HEK293T (cell line): ENCODE data around the gene ADCY3.

ENCODE experiments used
- CTCF ChIA-PET: fragments of 350-600 bp; formaldehyde crosslinking; extraction: SDS; loops from one replicate; lab custom pipeline; 2021; ENCODE audit warnings: antibody characterized with exemption, inconsistent platforms; lab: Yijun Ruan, JAX
- POLR2A ChIA-PET: fragments of 350-600 bp; formaldehyde crosslinking; extraction: SDS; loops from one replicate; lab custom pipeline; 2020; ENCODE audit warnings: antibody characterized with exemption, inconsistent platforms; lab: Yijun Ruan, JAX
- DNase-seq: peaks from one replicate; pipeline ENCODE4 v3.0.0; 2012; ENCODE audit warnings: mixed read lengths; ENCODE audit errors: extremely low spot score
- ARNT ChIP-seq: fragments of 450-650 bp; IDR thresholded peaks from 2 replicates; pipeline ENCODE4 v1.6.1; 2017; ENCODE audit warnings: mild to moderate bottlenecking
- BHLHE40 ChIP-seq: fragments of 450-650 bp; IDR thresholded peaks from 2 replicates; pipeline ENCODE4 v1.6.1; 2016; ENCODE audit warnings: mild to moderate bottlenecking, moderate library complexity, borderline replicate concordance
- CTBP1 ChIP-seq: fragments of 450-650 bp; IDR thresholded peaks from 2 replicates; pipeline ENCODE4 v1.6.1; 2016; ENCODE audit warnings: borderline replicate concordance
- ELF4 ChIP-seq: fragments of 450-650 bp; IDR thresholded peaks from 2 replicates; pipeline ENCODE4 v1.6.1; 2017; ENCODE audit warnings: antibody characterized with exemption
- FOXA1 ChIP-seq: fragments of 450-650 bp; IDR thresholded peaks from 2 replicates; pipeline ENCODE4 v1.6.1; 2016; ENCODE audit warnings: mild to moderate bottlenecking
- FOXK2 ChIP-seq: fragments of 450-650 bp; IDR thresholded peaks from 2 replicates; pipeline ENCODE4 v1.6.1; 2016; ENCODE audit warnings: mild to moderate bottlenecking
- FOXM1 ChIP-seq: fragments of 450-650 bp; IDR thresholded peaks from 2 replicates; pipeline ENCODE4 v1.6.1; 2017; ENCODE audit warnings: mild to moderate bottlenecking, borderline replicate concordance
- HDGF ChIP-seq: fragments of 450-650 bp; IDR thresholded peaks from 2 replicates; pipeline ENCODE4 v1.6.1; 2017; ENCODE audit warnings: antibody characterized with exemption, borderline replicate concordance
- L3MBTL2 ChIP-seq: fragments of 450-650 bp; conservative IDR thresholded peaks from 2 replicates; pipeline ENCODE4 v1.6.1; 2016; ENCODE audit warnings: mild to moderate bottlenecking
- LEF1 ChIP-seq: fragments of 450-650 bp; IDR thresholded peaks from 2 replicates; pipeline ENCODE4 v1.6.1; 2017; ENCODE audit warnings: mild to moderate bottlenecking, borderline replicate concordance
- NFRKB ChIP-seq: fragments of 450-650 bp; IDR thresholded peaks from 2 replicates; pipeline ENCODE4 v1.6.1; 2016; ENCODE audit warnings: mild to moderate bottlenecking, moderate library complexity
- PKNOX1 ChIP-seq: fragments of 450-650 bp; IDR thresholded peaks from 2 replicates; pipeline ENCODE4 v1.6.1; 2016
- SP1 ChIP-seq: fragments of 450-650 bp; IDR thresholded peaks from 2 replicates; pipeline ENCODE4 v1.6.1; 2017
- SUZ12 ChIP-seq: fragments of 450-650 bp; IDR thresholded peaks from 2 replicates; pipeline ENCODE4 v1.6.1; 2016; ENCODE audit warnings: mild to moderate bottlenecking
- TARDBP ChIP-seq: fragments of 450-650 bp; IDR thresholded peaks from 2 replicates; pipeline ENCODE4 v1.6.1; 2016
- ZNF384 ChIP-seq: fragments of 450-650 bp; IDR thresholded peaks from 2 replicates; pipeline ENCODE4 v1.6.1; 2016

ADCY3 gene

GRCh38 chr2:24853046-24853445 lies 67.0 kb downstream of the ADCY3 start:
- POLR2A ChIA-PET: no interaction called here
- no peak for DNase-seq
- TF ChIP-seq BHLHE40: no peak
- TF ChIP-seq LEF1: no peak
- TF ChIP-seq L3MBTL2: no peak
- TF ChIP-seq FOXM1: no peak
- TF ChIP-seq TARDBP: no peak
- TF ChIP-seq CTBP1: no peak
- TF ChIP-seq HDGF: no peak
- TF ChIP-seq ELF4: no peak
- TF ChIP-seq SUZ12: no peak
- no peak for TF ChIP-seq SP1
- TF ChIP-seq ZNF384: no peak
- CTCF ChIA-PET: no interaction called here

DNA sequence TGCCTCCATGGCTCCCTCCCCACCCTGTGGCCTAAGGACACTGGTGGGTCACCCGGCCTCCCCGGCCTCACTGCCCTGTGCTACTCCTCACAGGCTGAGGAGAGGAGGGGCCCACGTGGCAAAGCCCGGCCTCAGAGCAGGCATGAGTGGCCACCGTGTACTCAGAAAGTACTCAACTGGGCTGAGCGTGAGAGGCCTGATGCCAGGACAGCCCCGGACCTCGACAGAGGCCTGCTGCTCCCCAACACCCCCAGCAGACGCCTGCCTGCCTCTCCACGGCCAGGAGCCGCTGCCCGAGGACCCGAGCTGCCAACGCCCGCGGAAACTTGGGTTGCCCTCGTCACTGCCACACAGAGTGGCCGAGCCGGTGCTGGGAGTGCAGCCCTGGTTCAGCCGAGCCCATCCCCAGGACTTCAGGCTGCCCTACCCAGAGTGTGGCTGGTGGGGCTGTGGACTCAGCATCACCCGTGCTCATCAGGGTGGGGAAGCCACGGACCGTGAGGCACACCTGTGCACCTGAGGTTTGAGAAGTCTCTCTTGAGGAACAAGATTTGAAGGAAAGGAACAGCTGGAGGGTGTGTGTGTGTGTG lies 67.5 kb downstream of the ADCY3 start:
- CTCF ChIA-PET: no interaction called here
- no peak for DNase-seq

GRCh38 chr2:24852026-24852425 lies 68.0 kb downstream of the ADCY3 start:
- ChIA-PET CTCF (no interaction called here), POLR2A (no interaction called here)
- no peak for DNase-seq
- no peak for TF ChIP-seq HDGF
- TF ChIP-seq SUZ12: no peak
- no peak for TF ChIP-seq L3MBTL2
- no peak for TF ChIP-seq PKNOX1
- no peak for TF ChIP-seq TARDBP
- TF ChIP-seq ELF4: no peak
- no peak for TF ChIP-seq CTBP1
- no peak for TF ChIP-seq LEF1
- TF ChIP-seq NFRKB: no peak
- no peak for TF ChIP-seq SP1
- TF ChIP-seq ARNT: no peak
- TF ChIP-seq FOXM1: no peak
- no peak for TF ChIP-seq FOXA1
- no peak for TF ChIP-seq ZNF384
- no peak for TF ChIP-seq BHLHE40
- TF ChIP-seq FOXK2: no peak

More for the DNA sequence above, 67.5 kb downstream of the ADCY3 start:
- POLR2A ChIA-PET: no interaction called here
- TF ChIP-seq FOXM1 (no peak), NFRKB (no peak), LEF1 (no peak), FOXK2 (no peak), ARNT (no peak), SUZ12 (no peak), ZNF384 (no peak), FOXA1 (no peak), BHLHE40 (no peak), TARDBP (no peak), PKNOX1 (no peak), CTBP1 (no peak), SP1 (no peak), HDGF (no peak), L3MBTL2 (no peak)

GRCh38 chr2:24850944-24851343 lies 69.1 kb downstream of the ADCY3 start:
- POLR2A ChIA-PET: no interaction called here
- TF ChIP-seq HDGF (no peak), CTBP1 (no peak), TARDBP (no peak), PKNOX1 (no peak), FOXA1 (no peak), NFRKB (no peak), ZNF384 (no peak), ARNT (no peak), FOXM1 (no peak), L3MBTL2 (no peak)
- DNase-seq: no peak
- CTCF ChIA-PET: no interaction called here

DNA sequence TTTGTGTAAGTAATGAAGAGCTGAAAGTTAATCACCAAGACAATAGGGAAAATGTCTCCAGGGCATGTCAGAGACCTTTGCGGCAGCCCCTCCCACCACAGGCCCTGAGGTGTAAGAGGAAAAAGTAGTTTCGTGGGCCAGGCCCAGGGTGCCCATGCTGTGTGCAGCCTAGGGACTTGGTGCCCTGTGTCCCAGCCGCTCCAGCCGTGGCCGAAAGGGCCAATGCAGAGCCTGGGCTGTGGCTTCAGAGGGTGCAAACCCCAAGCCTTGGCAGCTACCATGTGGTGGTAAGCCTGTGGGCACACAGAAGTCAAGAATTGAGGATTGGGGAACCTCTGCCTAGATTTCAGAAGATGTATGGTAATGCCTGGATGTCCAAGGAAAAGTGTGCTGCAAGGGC lies 74.3 kb downstream of the ADCY3 start:
- ChIA-PET POLR2A (no interaction called here), CTCF (no interaction called here)
- TF ChIP-seq FOXM1 (no peak), NFRKB (no peak), BHLHE40 (no peak), L3MBTL2 (no peak), SP1 (no peak), CTBP1 (no peak), ZNF384 (no peak), SUZ12 (no peak), ARNT (no peak), PKNOX1 (no peak), HDGF (no peak), FOXK2 (no peak), TARDBP (no peak), FOXA1 (no peak)
- DNase-seq: no peak
